ENCODE measurements around the gene METRNL. TPM values are rescaled to one million over a fixed set of nuclear protein-coding genes. Genes with fewer than 3 reads are reported as not detected.

The METRNL gene
- total RNA-seq, 1 experiment from 2014 or later, result 21.0 TPM

DNA sequence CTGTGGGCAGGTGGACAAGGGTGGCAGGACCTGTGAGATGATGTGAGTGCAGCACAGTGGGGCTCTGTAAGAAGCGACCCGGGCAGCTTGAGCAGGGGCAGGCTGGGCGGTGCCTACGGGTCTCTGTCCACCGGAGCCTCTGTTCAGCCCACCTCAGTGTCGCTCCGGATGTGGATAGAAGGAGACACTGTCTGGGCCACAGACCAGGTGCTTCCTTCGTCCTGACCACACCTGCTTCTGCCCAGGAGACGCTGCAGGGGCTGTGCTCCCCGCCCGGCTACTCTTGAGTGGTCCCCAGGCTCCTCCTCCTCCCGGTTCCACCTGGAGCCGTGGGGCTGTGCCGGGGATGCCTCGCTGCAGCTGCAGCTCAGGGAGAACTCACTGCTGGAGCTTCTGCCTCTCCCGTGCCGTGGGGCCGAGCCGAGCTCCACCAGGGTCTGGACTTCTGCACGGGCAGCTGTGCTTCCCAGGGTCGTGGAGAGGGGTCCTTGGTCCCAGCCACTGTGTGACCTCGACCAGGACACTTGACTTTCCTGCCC is 21.5 kb downstream of the METRNL start:
- intact Hi-C loops (cut with micrococcal nuclease; ENCODE audit: unreplicated experiment), result no loop called here
- Histone ChIP-seq H3K4me1 (ENCODE audit: control insufficient read depth, insufficient read depth, low read length) (peaks cover 27% of the 10 kb centered on the region), H3K36me3 (ENCODE audit: control insufficient read depth, insufficient read depth, low read length) (no peaks in the 10 kb centered on the region), H3K9me3 (ENCODE audit: control insufficient read depth, insufficient read depth, low read depth, low read length) (no peaks in the 10 kb centered on the region), H3K27me3 (ENCODE audit: control insufficient read depth, insufficient read depth, low read length) (no peaks in the 10 kb centered on the region), H3K4me3 (ENCODE audit: low read depth in 2 of 2, low read length in 2 of 2) (no peak overlapping the region), H3K27ac (ENCODE audit: low read length) (no peak overlapping the region)
- TF ChIP-seq, protein P1, sequence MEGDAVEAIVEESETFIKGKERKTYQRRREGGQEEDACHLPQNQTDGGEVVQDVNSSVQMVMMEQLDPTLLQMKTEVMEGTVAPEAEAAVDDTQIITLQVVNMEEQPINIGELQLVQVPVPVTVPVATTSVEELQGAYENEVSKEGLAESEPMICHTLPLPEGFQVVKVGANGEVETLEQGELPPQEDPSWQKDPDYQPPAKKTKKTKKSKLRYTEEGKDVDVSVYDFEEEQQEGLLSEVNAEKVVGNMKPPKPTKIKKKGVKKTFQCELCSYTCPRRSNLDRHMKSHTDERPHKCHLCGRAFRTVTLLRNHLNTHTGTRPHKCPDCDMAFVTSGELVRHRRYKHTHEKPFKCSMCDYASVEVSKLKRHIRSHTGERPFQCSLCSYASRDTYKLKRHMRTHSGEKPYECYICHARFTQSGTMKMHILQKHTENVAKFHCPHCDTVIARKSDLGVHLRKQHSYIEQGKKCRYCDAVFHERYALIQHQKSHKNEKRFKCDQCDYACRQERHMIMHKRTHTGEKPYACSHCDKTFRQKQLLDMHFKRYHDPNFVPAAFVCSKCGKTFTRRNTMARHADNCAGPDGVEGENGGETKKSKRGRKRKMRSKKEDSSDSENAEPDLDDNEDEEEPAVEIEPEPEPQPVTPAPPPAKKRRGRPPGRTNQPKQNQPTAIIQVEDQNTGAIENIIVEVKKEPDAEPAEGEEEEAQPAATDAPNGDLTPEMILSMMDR (IDR thresholded peaks at IDR 0.05), result no peak
- TF ChIP-seq POLR2AphosphoS5 (IDR thresholded peaks at IDR 0.05; ENCODE audit: low read depth, low read length) (no peak), SIN3A (IDR thresholded peaks at IDR 0.05; ENCODE audit: borderline replicate concordance, insufficient read depth, low read depth, low read length) (no peak), TCF7L2 (IDR thresholded peaks at IDR 0.05; ENCODE audit: low read depth, low read length) (no peak)
- TF ChIP-seq, protein P2, sequence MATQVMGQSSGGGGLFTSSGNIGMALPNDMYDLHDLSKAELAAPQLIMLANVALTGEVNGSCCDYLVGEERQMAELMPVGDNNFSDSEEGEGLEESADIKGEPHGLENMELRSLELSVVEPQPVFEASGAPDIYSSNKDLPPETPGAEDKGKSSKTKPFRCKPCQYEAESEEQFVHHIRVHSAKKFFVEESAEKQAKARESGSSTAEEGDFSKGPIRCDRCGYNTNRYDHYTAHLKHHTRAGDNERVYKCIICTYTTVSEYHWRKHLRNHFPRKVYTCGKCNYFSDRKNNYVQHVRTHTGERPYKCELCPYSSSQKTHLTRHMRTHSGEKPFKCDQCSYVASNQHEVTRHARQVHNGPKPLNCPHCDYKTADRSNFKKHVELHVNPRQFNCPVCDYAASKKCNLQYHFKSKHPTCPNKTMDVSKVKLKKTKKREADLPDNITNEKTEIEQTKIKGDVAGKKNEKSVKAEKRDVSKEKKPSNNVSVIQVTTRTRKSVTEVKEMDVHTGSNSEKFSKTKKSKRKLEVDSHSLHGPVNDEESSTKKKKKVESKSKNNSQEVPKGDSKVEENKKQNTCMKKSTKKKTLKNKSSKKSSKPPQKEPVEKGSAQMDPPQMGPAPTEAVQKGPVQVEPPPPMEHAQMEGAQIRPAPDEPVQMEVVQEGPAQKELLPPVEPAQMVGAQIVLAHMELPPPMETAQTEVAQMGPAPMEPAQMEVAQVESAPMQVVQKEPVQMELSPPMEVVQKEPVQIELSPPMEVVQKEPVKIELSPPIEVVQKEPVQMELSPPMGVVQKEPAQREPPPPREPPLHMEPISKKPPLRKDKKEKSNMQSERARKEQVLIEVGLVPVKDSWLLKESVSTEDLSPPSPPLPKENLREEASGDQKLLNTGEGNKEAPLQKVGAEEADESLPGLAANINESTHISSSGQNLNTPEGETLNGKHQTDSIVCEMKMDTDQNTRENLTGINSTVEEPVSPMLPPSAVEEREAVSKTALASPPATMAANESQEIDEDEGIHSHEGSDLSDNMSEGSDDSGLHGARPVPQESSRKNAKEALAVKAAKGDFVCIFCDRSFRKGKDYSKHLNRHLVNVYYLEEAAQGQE (IDR thresholded peaks at IDR 0.05; ENCODE audit: insufficient read depth in 1 of 2, low read depth in 2 of 2, low read length in 1 of 2), result no peak
- ChIA-PET POLR2A (no interaction called here), CTCF (no interaction called here)
- DNase-seq (ENCODE audit: low read depth, low spot score), result no peak
- peak; percentile 7; the same call in 1 of the 2 replicates for ATAC-seq
- in situ Hi-C loops (cut with HindIII; ENCODE audit: low pct_unique_long_range_greater_than_20kb, low sequenced_read_pairs), result no loop called here
- BruUV-seq (replicated peaks), result no TSS peak

DNA sequence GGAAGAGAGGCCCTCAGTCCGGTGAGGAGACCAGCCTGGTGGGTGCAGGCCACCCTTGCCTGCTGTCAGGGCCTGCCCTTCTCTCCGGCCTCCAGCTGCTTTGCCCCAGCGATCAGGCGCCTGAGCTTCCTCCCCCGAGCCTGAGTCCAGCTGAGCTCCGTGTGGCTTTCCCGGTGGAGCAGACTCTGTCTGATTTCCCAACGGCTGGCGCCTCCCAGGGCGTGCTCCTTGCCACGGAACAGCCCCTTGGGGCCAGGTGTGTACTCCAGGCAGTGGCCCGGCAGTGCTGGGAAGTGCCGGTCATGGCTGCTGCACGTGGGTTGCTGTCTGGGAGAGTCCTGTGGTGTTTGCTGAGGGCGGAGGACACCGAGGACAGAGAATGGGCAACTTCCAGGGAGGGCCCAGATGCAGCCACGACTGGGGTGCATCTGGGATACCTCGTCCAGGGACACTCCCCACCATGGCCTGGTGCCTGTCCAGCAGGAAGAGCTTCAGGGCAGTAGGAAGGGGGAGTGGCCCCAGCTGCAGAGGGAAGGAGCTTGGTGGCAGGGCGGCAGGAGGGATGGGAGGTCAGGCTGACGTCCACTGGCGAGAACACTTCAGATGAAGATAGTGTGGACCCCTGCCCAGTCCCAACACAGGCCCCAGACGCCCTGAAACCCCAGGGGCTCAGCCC is 22.5 kb downstream of the METRNL start:
- no peak for DNase-seq (ENCODE audit: low read depth, low spot score)
- ATAC-seq, result peak; percentile 42
- Histone ChIP-seq H3K27me3 (ENCODE audit: control insufficient read depth, insufficient read depth, low read length) (no peaks in the 10 kb centered on the region), H3K9me3 (ENCODE audit: control insufficient read depth, insufficient read depth, low read depth, low read length) (no peaks in the 10 kb centered on the region), H3K27ac (ENCODE audit: low read length) (no peak overlapping the region; the same call in 1 of the 2 replicates), H3K4me3 (ENCODE audit: low read depth in 2 of 2, low read length in 2 of 2) (peak overlapping the region; percentile 25 to 45), H3K36me3 (ENCODE audit: control insufficient read depth, insufficient read depth, low read length) (no peaks in the 10 kb centered on the region), H3K4me1 (ENCODE audit: control insufficient read depth, insufficient read depth, low read length) (peaks cover 27% of the 10 kb centered on the region)
- TF ChIP-seq, protein P2 (IDR thresholded peaks at IDR 0.05; ENCODE audit: insufficient read depth in 1 of 2, low read depth in 2 of 2, low read length in 1 of 2), result no peak
- TF ChIP-seq, protein P1 (IDR thresholded peaks at IDR 0.05), result no peak
- no peak for TF ChIP-seq TCF7L2 (IDR thresholded peaks at IDR 0.05; ENCODE audit: low read depth, low read length)
- no peak for TF ChIP-seq SIN3A (IDR thresholded peaks at IDR 0.05; ENCODE audit: borderline replicate concordance, insufficient read depth, low read depth, low read length)
- TF ChIP-seq POLR2AphosphoS5 (IDR thresholded peaks at IDR 0.05; ENCODE audit: low read depth, low read length), result no peak
- BruUV-seq (replicated peaks), result no TSS peak
- intact Hi-C loops (cut with micrococcal nuclease; ENCODE audit: unreplicated experiment) (no loop called here), in situ Hi-C loops (cut with HindIII; ENCODE audit: low pct_unique_long_range_greater_than_20kb, low sequenced_read_pairs) (no loop called here)
- CTCF ChIA-PET, result no interaction called here
- POLR2A ChIA-PET, result no interaction called here

Measured in Panc1 (cell line).